ENCODE data around the gene CFDP1.

CFDP1 gene

DNA sequence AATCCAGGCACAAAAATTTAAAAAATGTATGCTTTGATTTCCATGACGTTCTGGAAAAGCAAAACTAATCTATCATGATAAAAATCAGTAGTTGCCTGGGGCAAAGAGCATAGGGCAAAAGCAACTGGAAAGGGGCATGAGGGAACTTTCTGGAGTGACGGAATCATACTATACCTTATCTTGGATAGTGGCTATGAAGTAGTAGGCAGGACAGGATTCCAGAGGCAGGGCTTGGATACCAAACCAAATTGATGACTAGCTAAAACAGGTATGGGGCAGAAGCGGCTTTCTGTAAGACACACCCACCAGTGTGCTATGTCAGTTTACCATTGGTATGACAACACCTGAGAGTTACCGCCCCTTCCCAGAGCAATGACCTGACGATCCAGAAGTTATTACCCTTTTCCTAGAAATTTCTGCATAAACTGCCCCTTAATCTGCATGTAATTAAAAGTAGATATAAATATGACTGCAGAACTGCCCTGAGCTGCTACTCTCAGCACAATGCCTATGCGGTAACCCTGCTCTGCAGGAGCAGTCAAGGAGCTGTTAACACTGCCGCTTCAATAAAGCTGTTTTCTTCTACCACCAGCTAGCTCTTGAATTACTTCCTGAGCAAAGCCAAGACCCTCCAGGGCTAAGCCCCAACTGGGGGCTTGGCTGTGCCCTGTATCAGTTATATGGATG is 56.7 kb downstream of the CFDP1 start:
- Histone ChIP-seq H3K27me3 (ENCODE audit: insufficient read depth, poor library complexity, severe bottlenecking) (no peaks in the 10 kb centered on the region), H3K27ac (replicated peaks) (no peak overlapping the region), H3K4me3 (replicated peaks; ENCODE audit: insufficient read depth, low read length) (no peak overlapping the region)
- TF ChIP-seq POLR2AphosphoS5 (IDR thresholded peaks at IDR 0.05; ENCODE audit: low read depth), result no peak
- no peak for TF ChIP-seq GABPA (IDR thresholded peaks at IDR 0.05; ENCODE audit: low read depth)
- TF ChIP-seq, protein P1, sequence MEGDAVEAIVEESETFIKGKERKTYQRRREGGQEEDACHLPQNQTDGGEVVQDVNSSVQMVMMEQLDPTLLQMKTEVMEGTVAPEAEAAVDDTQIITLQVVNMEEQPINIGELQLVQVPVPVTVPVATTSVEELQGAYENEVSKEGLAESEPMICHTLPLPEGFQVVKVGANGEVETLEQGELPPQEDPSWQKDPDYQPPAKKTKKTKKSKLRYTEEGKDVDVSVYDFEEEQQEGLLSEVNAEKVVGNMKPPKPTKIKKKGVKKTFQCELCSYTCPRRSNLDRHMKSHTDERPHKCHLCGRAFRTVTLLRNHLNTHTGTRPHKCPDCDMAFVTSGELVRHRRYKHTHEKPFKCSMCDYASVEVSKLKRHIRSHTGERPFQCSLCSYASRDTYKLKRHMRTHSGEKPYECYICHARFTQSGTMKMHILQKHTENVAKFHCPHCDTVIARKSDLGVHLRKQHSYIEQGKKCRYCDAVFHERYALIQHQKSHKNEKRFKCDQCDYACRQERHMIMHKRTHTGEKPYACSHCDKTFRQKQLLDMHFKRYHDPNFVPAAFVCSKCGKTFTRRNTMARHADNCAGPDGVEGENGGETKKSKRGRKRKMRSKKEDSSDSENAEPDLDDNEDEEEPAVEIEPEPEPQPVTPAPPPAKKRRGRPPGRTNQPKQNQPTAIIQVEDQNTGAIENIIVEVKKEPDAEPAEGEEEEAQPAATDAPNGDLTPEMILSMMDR (IDR thresholded peaks at IDR 0.05; ENCODE audit: insufficient read depth, low read length), result no peak
- TF ChIP-seq SPI1 (IDR thresholded peaks at IDR 0.05; ENCODE audit: borderline replicate concordance, low read depth), result no peak
- TF ChIP-seq, protein P2, sequence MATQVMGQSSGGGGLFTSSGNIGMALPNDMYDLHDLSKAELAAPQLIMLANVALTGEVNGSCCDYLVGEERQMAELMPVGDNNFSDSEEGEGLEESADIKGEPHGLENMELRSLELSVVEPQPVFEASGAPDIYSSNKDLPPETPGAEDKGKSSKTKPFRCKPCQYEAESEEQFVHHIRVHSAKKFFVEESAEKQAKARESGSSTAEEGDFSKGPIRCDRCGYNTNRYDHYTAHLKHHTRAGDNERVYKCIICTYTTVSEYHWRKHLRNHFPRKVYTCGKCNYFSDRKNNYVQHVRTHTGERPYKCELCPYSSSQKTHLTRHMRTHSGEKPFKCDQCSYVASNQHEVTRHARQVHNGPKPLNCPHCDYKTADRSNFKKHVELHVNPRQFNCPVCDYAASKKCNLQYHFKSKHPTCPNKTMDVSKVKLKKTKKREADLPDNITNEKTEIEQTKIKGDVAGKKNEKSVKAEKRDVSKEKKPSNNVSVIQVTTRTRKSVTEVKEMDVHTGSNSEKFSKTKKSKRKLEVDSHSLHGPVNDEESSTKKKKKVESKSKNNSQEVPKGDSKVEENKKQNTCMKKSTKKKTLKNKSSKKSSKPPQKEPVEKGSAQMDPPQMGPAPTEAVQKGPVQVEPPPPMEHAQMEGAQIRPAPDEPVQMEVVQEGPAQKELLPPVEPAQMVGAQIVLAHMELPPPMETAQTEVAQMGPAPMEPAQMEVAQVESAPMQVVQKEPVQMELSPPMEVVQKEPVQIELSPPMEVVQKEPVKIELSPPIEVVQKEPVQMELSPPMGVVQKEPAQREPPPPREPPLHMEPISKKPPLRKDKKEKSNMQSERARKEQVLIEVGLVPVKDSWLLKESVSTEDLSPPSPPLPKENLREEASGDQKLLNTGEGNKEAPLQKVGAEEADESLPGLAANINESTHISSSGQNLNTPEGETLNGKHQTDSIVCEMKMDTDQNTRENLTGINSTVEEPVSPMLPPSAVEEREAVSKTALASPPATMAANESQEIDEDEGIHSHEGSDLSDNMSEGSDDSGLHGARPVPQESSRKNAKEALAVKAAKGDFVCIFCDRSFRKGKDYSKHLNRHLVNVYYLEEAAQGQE (IDR thresholded peaks at IDR 0.05; ENCODE audit: insufficient replicate concordance, low read depth), result no peak
- no peak for DNase-seq (ENCODE audit: low read depth in 1 of 2, low spot score in 1 of 2)

DNA sequence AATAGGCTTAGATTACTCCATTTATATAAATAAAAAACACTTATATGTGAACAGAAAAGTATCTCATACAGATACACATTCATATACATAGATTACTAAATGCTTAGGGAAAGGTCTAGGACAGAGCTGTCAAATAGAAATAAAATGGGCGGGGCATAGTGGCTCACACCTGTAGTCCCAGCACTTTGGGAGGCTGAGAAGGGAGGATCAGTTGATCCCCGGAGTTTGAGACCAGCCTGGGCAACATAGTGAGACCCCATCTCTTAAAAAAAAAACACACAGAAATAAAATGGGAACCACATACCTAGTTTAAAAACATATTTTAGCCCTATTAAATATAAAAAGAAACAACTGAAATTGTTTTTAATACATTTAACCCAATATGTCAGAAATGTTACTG is 58.9 kb downstream of the CFDP1 start:
- TF ChIP-seq, protein P2 (IDR thresholded peaks at IDR 0.05; ENCODE audit: insufficient replicate concordance, low read depth), result no peak
- no peak for TF ChIP-seq SPI1 (IDR thresholded peaks at IDR 0.05; ENCODE audit: borderline replicate concordance, low read depth)
- no peak for TF ChIP-seq GABPA (IDR thresholded peaks at IDR 0.05; ENCODE audit: low read depth)
- TF ChIP-seq, protein P1 (IDR thresholded peaks at IDR 0.05; ENCODE audit: insufficient read depth, low read length), result no peak
- TF ChIP-seq POLR2AphosphoS5 (IDR thresholded peaks at IDR 0.05; ENCODE audit: low read depth), result no peak
- no peak overlapping the region for H3K27ac ChIP-seq (replicated peaks)
- no peak overlapping the region for H3K4me3 ChIP-seq (replicated peaks; ENCODE audit: insufficient read depth, low read length)
- no peak for DNase-seq (ENCODE audit: low read depth in 1 of 2, low spot score in 1 of 2)
- no peaks in the 10 kb centered on the region for H3K27me3 ChIP-seq (ENCODE audit: insufficient read depth, poor library complexity, severe bottlenecking)

DNA sequence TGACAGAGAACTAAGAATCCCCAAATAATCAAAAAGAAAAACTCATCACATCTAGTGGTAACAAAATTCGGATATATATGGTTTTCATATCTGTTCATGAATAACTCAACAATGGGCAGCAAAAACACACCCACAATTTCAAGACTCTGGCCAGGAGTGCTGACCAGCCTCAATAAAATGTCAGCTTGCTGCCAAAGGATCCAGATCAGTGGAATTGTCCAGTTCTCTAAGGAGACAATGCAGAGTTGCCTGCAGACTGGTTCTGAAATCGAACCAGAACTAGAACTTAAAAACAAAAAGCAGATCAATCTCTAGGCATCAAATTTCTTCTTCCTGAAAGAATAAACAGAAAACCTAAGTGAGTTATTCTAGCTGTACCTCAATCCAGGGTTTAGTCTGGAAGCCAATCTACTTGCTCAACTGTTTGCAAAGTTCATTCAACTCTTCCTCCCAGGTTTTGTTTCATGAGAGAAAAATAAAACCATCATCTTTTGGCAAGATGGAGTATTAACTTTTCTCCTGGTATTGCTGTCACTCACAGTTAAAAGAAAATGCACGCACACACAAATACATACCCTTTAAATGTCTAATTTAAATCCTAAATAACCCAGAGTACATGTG is 61.0 kb downstream of the CFDP1 start:
- no peaks in the 10 kb centered on the region for H3K27me3 ChIP-seq (ENCODE audit: insufficient read depth, poor library complexity, severe bottlenecking)
- H3K27ac ChIP-seq (replicated peaks), result no peak overlapping the region
- no peak for TF ChIP-seq GABPA (IDR thresholded peaks at IDR 0.05; ENCODE audit: low read depth)
- TF ChIP-seq, protein P1 (IDR thresholded peaks at IDR 0.05; ENCODE audit: insufficient read depth, low read length), result no peak
- no peak for TF ChIP-seq SPI1 (IDR thresholded peaks at IDR 0.05; ENCODE audit: borderline replicate concordance, low read depth)
- no peak for TF ChIP-seq POLR2AphosphoS5 (IDR thresholded peaks at IDR 0.05; ENCODE audit: low read depth)
- TF ChIP-seq, protein P2 (IDR thresholded peaks at IDR 0.05; ENCODE audit: insufficient replicate concordance, low read depth), result no peak
- no peak for DNase-seq (ENCODE audit: low read depth in 1 of 2, low spot score in 1 of 2)
- no peak overlapping the region for H3K4me3 ChIP-seq (replicated peaks; ENCODE audit: insufficient read depth, low read length)
